ENCODE measurements around the gene DIP2C.

DIP2C gene

DNA sequence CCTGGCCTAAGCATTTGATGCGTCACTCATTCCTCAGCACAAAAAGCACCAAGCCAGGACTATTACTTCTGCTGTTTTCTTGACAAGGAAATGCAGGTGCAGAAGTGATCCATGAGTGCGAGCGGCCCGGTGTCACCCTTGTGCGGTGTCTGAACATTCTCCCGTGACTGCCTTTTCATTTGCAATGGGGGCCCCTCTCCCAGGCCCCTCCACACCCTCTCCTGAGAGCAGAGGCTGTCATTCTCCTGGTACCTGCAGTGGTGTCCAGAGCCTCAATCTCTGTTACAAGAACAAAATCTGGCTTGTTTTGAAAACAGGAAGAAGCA lies 213.1 kb downstream of the DIP2C start:
- H3K9ac ChIP-seq (ENCODE audit: low read length) = no peak overlapping the region
- H3K4me1 ChIP-seq (ENCODE audit: control insufficient read depth, insufficient read depth, low read length) = no peaks in the 10 kb centered on the region
- H3K4me3 ChIP-seq (ENCODE audit: low read length) = no peak overlapping the region
- H3K27me3 ChIP-seq (ENCODE audit: control insufficient read depth, insufficient read depth, low read length) = no peaks in the 10 kb centered on the region
- H3K9me3 ChIP-seq (ENCODE audit: control insufficient read depth, low read length) = no peaks in the 10 kb centered on the region
- H3K36me3 ChIP-seq (ENCODE audit: control insufficient read depth, insufficient read depth, low read length) = peaks cover under 1% of the 10 kb centered on the region

DNA sequence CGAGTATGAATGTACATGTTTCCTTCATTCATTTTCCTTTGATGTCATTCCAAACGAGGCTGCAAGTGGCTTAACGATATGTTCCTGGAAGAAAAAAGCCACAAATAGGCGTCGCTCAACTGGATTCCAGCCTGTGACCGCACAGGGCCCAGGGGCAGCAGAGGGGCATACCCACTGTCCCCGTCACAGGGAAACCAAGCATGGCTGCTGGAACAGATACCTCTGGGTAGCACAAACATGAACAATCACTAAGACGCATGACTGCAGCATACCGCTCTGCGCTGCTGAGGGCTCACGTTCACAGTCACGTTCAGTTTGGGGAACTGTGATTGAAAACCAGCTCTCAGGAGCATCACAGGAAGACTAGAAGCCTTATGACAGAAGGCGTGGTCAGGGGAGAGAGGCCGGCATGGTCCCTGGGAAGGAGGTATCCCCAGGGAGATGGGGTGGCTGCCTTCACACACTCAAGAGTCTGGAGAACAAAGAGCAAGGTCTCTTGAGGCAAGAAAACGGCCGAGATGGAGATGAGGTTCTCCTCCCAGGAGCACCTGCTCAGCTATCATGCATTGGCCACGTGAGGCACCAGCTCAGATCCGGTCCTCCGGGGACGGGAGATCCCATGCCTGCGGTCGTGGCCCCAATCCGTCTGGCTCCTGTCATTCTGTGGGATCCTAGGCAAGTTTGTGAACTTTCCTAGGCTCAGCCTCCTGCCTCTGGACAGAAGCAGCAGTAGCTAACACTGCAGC lies 213.6 kb downstream of the DIP2C start:
- no peaks in the 10 kb centered on the region for H3K9me3 ChIP-seq (ENCODE audit: control insufficient read depth, low read length)
- H3K9ac ChIP-seq (ENCODE audit: low read length) = no peak overlapping the region
- no peaks in the 10 kb centered on the region for H3K27me3 ChIP-seq (ENCODE audit: control insufficient read depth, insufficient read depth, low read length)

DNA sequence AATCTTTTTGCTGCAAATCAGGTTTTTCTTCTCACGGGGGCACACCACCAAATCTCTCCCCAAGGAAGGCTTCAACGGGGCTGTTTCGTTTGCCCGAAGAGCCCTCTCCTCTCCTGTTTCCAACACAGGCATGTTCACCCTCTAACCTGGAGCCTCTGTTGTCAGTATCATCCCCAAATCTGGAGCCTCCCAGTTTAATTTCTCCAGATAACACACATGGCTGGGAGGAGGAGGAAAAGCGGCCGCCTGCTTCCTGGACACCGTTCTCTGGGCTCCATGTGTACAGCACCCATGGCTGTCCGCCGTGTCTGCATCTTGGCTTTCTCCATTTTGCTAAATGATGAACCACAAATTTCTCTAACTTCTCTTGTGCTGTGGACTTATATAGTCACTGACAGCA lies 214.5 kb downstream of the DIP2C start:
- no peaks in the 10 kb centered on the region for H3K9me3 ChIP-seq (ENCODE audit: control insufficient read depth, low read length)
- H3K4me1 ChIP-seq (ENCODE audit: control insufficient read depth, insufficient read depth, low read length) = no peaks in the 10 kb centered on the region
- H3K9ac ChIP-seq (ENCODE audit: low read length) = no peak overlapping the region
- no peak overlapping the region for H3K4me3 ChIP-seq (ENCODE audit: low read length)
- peaks cover 8% of the 10 kb centered on the region for H3K36me3 ChIP-seq (ENCODE audit: control insufficient read depth, insufficient read depth, low read length)
- no peaks in the 10 kb centered on the region for H3K27me3 ChIP-seq (ENCODE audit: control insufficient read depth, insufficient read depth, low read length)

More for the DNA sequence above, 213.6 kb downstream of the DIP2C start:
- H3K36me3 ChIP-seq (ENCODE audit: control insufficient read depth, insufficient read depth, low read length) = peaks cover 6% of the 10 kb centered on the region
- H3K4me3 ChIP-seq (ENCODE audit: low read length) = no peak overlapping the region
- no peaks in the 10 kb centered on the region for H3K4me1 ChIP-seq (ENCODE audit: control insufficient read depth, insufficient read depth, low read length)

DNA sequence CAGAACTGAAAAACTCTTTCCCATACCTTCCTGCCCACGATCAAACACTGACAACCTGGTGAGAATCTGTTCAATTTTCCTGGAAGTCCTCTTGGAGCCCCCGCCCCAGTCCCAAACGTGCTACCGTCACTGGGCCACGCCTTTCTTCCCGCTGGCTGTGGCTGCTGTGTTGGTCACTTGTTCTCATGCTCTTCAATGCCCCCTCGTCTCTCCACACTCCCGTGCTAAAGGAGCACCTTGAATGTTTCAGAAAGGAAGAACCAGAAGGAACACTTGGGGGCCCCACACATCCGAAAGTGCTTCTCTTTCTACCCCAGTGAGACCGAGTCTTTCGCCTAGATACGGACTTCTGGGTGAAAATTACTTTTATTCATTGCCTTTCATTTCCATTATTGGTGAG lies 215.1 kb downstream of the DIP2C start:
- Histone ChIP-seq H3K9ac (ENCODE audit: low read length) (no peak overlapping the region), H3K9me3 (ENCODE audit: control insufficient read depth, low read length) (no peaks in the 10 kb centered on the region), H3K4me1 (ENCODE audit: control insufficient read depth, insufficient read depth, low read length) (no peaks in the 10 kb centered on the region), H3K36me3 (ENCODE audit: control insufficient read depth, insufficient read depth, low read length) (peaks cover 8% of the 10 kb centered on the region), H3K27me3 (ENCODE audit: control insufficient read depth, insufficient read depth, low read length) (no peaks in the 10 kb centered on the region), H3K4me3 (ENCODE audit: low read length) (no peak overlapping the region)

DNA sequence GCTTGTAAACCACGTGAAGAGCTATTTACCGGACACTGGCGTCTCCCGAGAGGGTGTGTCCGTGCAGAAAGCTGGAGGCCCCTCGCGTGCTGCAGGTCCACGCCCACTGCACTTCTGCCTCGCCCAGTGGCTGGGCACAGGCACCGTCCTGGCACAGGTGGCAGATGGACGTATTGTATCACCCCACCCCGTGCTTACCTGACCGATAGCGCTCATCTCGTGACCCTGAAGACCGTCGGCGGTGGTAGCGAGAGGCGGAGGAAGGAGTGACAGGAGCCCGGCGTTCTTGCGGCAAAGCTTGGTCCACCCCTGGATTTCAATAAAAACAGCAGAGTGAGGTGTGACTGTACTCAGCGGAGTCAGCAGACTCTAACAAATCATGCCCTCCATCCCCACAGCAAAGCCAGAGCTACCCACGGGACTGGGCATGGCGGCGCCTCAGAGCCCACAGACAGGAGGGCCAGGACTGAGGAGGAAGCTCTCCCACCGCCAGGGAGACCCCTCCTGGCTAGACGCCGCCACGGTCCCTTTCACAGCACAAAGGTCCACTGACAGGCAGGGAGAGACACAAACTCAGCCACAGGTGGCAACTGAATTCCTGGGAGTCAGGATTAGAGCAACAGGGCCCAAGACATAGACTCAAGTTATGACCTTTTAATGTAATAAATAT lies 217.1 kb downstream of the DIP2C start:
- Histone ChIP-seq H3K9ac (ENCODE audit: low read length) (no peak overlapping the region), H3K4me3 (ENCODE audit: low read length) (no peak overlapping the region), H3K9me3 (ENCODE audit: control insufficient read depth, low read length) (no peaks in the 10 kb centered on the region), H3K36me3 (ENCODE audit: control insufficient read depth, insufficient read depth, low read length) (peaks cover 8% of the 10 kb centered on the region), H3K27me3 (ENCODE audit: control insufficient read depth, insufficient read depth, low read length) (no peaks in the 10 kb centered on the region), H3K4me1 (ENCODE audit: control insufficient read depth, insufficient read depth, low read length) (no peaks in the 10 kb centered on the region)

DNA sequence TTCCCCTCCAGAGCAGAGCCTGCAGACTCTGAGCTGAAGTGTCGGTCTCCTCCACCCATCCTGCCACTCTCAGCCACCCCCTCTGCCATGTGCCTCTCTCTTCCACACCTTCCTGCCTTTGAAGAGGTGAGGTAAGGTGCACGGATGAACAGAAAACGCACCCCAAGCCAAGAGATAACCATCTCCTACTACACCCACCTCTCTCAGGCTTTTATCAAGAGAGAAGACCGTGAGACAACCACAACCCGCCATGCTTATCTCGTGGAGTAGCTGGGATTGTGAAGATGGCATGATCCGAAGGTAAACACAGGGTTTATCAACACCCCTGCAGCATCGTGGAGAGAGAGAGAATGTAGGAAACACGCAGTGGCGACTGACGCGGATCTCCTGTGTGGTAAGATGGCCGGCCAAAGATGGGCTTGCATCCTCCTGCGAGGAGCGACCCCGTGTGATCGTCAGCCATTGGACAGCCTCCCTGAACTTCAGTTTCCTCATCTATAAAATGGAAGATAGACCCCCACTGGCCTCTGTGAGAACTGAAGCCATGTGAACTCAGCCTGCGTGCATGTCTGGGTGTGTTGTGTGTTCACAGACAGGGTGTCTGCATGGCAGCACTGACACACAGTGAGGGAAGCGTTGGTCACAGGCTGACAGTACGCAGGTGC lies 219.0 kb downstream of the DIP2C start:
- Histone ChIP-seq H3K27me3 (ENCODE audit: control insufficient read depth, insufficient read depth, low read length) (no peaks in the 10 kb centered on the region), H3K9ac (ENCODE audit: low read length) (no peak overlapping the region), H3K4me3 (ENCODE audit: low read length) (no peak overlapping the region), H3K36me3 (ENCODE audit: control insufficient read depth, insufficient read depth, low read length) (peaks cover 8% of the 10 kb centered on the region), H3K4me1 (ENCODE audit: control insufficient read depth, insufficient read depth, low read length) (no peaks in the 10 kb centered on the region), H3K9me3 (ENCODE audit: control insufficient read depth, low read length) (no peaks in the 10 kb centered on the region)

DNA sequence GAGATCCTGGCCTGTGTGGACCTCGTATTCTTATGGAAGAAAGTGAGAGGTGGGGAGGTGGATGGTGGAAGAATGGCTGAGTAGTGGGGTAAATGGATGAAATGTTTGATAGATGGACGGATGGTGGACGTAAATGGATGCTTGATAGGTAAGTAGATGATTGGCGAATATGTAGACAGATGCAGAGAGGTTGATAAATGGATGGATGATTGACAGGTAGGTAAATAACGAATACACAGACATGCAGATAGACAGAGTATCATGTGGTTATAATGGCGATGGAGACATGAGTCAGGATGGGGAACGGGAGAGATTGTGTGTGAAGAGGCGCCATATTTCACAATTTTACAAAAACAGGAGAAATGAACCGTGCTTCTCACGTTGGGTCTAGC lies 219.5 kb downstream of the DIP2C start:
- no peaks in the 10 kb centered on the region for H3K4me1 ChIP-seq (ENCODE audit: control insufficient read depth, insufficient read depth, low read length)
- peaks cover 8% of the 10 kb centered on the region for H3K36me3 ChIP-seq (ENCODE audit: control insufficient read depth, insufficient read depth, low read length)
- H3K9me3 ChIP-seq (ENCODE audit: control insufficient read depth, low read length) = no peaks in the 10 kb centered on the region
- no peaks in the 10 kb centered on the region for H3K27me3 ChIP-seq (ENCODE audit: control insufficient read depth, insufficient read depth, low read length)
- H3K9ac ChIP-seq (ENCODE audit: low read length) = no peak overlapping the region
- no peak overlapping the region for H3K4me3 ChIP-seq (ENCODE audit: low read length)

DNA sequence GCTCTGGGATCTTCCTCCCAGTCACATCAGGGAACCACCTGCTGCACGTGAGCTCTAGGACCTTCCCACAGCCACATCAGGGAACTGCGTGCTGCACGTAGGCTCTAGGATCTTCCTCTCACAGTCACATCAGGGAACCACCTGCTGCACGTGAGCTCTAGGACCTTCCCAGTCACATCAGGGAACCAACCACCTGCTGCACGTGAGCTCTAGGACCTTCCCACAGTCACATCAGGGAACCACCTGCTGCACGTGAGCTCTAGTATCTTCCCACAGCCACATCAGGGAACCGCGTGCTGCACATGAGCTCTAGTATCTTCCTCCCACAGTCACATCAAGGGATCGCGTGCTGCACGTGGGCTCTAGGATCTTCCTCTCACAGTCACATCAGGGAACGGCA lies 229.7 kb downstream of the DIP2C start:
- Histone ChIP-seq H3K4me3 (ENCODE audit: low read length) (no peak overlapping the region), H3K9ac (ENCODE audit: low read length) (no peak overlapping the region), H3K4me1 (ENCODE audit: control insufficient read depth, insufficient read depth, low read length) (no peaks in the 10 kb centered on the region), H3K27me3 (ENCODE audit: control insufficient read depth, insufficient read depth, low read length) (no peaks in the 10 kb centered on the region), H3K9me3 (ENCODE audit: control insufficient read depth, low read length) (no peaks in the 10 kb centered on the region), H3K36me3 (ENCODE audit: control insufficient read depth, insufficient read depth, low read length) (no peaks in the 10 kb centered on the region)

DNA sequence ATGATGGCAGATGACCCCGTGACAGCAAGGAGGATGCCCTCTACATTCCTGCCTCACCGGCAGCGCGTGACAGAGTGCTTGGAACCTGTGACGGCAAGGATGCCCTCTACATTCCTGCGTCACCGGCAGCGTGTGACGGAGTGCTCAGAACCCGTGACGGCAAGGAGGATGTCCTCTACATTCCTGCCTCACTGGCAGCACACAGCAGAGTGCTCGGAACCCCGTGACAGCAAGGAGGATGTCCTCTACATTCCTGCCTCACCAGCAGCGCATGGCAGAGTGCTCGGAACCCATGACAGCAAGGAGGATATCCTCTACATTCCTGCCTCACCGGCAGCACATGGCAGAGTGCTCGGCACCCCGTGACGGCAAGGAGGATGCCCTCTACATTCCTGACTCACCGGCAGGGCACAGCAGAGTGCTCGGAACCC lies 231.0 kb downstream of the DIP2C start:
- Histone ChIP-seq H3K36me3 (ENCODE audit: control insufficient read depth, insufficient read depth, low read length) (no peaks in the 10 kb centered on the region), H3K9ac (ENCODE audit: low read length) (no peak overlapping the region), H3K27me3 (ENCODE audit: control insufficient read depth, insufficient read depth, low read length) (no peaks in the 10 kb centered on the region), H3K4me1 (ENCODE audit: control insufficient read depth, insufficient read depth, low read length) (no peaks in the 10 kb centered on the region), H3K4me3 (ENCODE audit: low read length) (no peak overlapping the region), H3K9me3 (ENCODE audit: control insufficient read depth, low read length) (no peaks in the 10 kb centered on the region)

DNA sequence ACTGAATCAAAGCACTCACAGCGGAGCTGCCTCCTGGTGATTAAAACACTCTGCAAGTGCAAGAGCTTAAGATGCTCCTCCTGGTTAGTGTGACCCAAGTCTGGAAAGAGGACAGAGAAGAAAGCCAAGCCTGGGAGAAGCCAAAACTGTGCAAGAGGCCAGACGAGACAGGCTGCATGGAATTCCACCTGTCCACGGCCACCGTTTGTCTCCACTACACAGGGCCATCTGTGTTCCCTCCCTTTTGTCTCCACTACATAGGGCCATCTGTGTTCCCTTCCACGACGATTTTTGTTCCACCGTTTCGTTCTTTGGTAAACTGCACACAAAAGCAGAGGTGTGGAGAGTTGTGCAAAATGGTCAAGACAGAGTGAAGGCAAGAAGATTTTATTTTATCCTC lies 233.0 kb downstream of the DIP2C start:
- Histone ChIP-seq H3K4me3 (ENCODE audit: low read length) (no peak overlapping the region), H3K36me3 (ENCODE audit: control insufficient read depth, insufficient read depth, low read length) (no peaks in the 10 kb centered on the region), H3K9me3 (ENCODE audit: control insufficient read depth, low read length) (no peaks in the 10 kb centered on the region), H3K27me3 (ENCODE audit: control insufficient read depth, insufficient read depth, low read length) (no peaks in the 10 kb centered on the region), H3K4me1 (ENCODE audit: control insufficient read depth, insufficient read depth, low read length) (peaks cover 2% of the 10 kb centered on the region), H3K9ac (ENCODE audit: low read length) (no peak overlapping the region)

DNA sequence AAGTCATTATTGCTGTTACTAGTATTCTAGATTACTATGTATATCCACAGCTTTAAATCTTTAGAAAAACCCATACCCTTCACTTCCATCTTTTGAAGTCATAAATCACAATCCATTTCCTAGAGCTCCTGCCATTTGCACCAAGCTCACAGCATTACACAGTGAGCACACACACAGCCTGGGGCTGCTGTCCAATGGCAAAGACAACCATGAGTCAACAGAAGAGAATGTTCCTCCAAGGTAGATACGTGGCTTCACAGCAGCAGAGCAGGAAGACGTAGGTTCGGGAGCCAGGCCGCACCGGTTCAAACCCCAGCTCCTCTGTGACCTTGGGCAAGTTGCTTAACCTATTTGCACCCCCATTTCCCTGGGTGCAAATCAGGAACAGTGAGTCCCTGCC lies 234.6 kb downstream of the DIP2C start:
- Histone ChIP-seq H3K27me3 (ENCODE audit: control insufficient read depth, insufficient read depth, low read length) (no peaks in the 10 kb centered on the region), H3K4me1 (ENCODE audit: control insufficient read depth, insufficient read depth, low read length) (peaks cover 17% of the 10 kb centered on the region), H3K36me3 (ENCODE audit: control insufficient read depth, insufficient read depth, low read length) (no peaks in the 10 kb centered on the region), H3K9ac (ENCODE audit: low read length) (no peak overlapping the region), H3K4me3 (ENCODE audit: low read length) (no peak overlapping the region), H3K9me3 (ENCODE audit: control insufficient read depth, low read length) (no peaks in the 10 kb centered on the region)

DNA sequence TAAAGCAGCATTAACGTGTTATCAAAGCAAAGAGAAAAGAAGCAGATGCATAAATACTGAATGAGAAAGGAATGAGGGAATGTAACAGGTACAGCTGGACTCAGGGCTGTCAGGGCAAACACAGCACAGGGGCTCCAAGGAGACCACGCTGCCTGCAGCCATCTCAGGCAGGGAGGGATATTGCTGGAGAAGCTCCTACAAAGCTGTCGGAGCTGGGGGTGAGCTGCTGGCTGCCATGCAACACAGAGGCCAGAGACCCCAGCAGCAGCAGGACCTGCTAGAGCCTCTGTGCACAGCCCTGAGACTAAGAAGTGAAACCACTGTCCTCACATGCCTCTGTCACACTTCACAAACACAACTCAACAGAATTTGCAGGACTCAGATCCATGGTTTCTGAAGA lies 235.8 kb downstream of the DIP2C start:
- no peak overlapping the region for H3K9ac ChIP-seq (ENCODE audit: low read length)
- H3K27me3 ChIP-seq (ENCODE audit: control insufficient read depth, insufficient read depth, low read length) = no peaks in the 10 kb centered on the region
- H3K36me3 ChIP-seq (ENCODE audit: control insufficient read depth, insufficient read depth, low read length) = no peaks in the 10 kb centered on the region
- no peaks in the 10 kb centered on the region for H3K9me3 ChIP-seq (ENCODE audit: control insufficient read depth, low read length)
- no peak overlapping the region for H3K4me3 ChIP-seq (ENCODE audit: low read length)
- peaks cover 17% of the 10 kb centered on the region for H3K4me1 ChIP-seq (ENCODE audit: control insufficient read depth, insufficient read depth, low read length)

Data from mucosa of stomach (tissue), 1 donor.